ENCODE data around the gene CAPRIN1.

Gene CAPRIN1

DNA sequence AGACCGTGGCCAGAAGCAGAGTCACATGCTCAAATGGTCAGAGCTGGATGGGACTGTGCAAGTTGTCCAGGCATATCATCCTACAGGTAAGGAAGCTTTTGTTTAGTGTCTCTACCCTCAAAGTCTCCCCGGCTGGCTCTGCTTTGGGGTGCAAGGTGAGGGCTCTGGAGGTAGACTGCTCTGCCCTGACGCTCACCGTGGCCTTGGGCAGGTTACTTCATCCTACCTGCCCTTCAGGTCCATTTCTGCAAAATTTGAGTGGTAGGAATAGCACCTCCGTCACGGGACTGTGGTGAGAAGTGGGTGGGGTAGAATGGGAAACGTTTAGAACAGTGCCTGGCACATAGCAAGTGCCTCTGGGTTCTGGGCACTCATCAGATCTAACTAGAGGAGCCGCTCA lies 96.0 kb downstream of the CAPRIN1 start:
- DNase-seq: no peak

DNA sequence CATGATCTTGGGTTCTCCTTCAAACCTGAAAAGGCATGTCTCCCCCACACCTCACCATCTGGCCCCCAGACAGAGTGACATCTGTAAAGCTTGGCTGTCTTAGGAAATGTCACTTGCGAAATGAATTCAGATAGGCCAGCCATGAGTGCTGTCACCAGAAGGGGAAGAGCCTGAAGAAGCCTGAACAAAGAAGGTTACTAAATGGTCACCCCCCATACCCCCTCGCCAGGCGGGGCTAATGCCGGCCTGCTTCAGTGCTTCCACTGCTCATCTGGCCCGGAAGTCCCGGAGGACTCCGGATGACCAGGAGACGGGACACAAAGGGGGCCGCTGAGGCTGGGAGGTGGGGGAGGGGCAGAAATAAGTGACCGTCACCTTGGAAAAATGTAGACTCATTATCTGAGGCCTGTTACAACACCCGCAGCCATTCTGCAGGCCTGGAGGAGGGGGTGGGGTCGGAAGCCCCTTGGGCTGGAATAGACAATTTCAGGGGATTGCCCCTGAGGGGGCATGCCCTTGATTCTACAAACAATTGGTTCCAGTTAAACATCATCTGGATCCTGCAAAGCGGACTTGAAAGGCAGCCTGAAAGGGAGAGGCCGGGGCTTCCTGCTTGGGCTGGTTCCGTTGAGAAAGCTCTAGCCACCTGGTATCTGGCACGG lies 97.1 kb downstream of the CAPRIN1 start:
- DNase-seq: peak in 1 of 2 experiments; percentile 12

DNA sequence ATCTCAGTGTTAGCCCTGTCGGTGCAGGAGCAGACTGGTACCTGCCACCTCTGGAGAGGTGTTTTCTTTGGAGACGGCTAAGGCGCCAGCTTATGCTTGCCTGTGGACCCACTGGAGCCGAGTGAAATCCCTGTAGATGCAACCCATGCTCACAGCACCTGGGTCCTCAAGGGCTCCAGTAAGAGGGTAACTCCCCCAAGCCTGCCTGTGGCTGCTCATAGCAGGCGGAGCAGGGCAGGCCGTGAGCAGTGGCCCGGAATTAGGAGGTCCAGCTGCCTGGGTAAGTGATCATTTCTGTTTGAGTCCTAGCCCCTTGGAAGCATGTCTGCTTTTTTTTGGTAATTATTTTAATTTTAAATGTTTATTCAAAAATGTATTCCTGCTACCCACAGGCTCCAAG lies 97.7 kb downstream of the CAPRIN1 start:
- DNase-seq: no peak

DNA sequence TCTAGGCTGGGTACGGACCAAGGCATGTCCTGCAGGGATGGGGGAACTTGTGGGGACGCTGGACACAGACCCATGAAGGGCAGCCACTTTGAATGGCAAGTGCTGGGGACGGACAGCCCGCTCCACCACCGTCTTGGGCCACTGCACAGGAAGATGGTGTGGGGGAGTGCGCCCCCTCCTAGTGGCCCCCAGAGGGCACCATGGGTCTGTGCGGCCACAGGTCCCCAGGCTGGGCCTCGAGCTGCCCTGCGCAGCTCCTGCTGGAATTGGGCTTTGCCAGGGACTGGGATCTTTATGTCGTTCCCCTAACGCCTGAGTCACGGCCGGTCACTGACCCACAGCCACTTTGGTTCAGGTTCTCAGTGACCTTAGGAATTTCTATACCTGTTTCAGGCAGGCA lies 98.3 kb downstream of the CAPRIN1 start:
- peak in 1 of 2 experiments; percentile 7 for DNase-seq

DNA sequence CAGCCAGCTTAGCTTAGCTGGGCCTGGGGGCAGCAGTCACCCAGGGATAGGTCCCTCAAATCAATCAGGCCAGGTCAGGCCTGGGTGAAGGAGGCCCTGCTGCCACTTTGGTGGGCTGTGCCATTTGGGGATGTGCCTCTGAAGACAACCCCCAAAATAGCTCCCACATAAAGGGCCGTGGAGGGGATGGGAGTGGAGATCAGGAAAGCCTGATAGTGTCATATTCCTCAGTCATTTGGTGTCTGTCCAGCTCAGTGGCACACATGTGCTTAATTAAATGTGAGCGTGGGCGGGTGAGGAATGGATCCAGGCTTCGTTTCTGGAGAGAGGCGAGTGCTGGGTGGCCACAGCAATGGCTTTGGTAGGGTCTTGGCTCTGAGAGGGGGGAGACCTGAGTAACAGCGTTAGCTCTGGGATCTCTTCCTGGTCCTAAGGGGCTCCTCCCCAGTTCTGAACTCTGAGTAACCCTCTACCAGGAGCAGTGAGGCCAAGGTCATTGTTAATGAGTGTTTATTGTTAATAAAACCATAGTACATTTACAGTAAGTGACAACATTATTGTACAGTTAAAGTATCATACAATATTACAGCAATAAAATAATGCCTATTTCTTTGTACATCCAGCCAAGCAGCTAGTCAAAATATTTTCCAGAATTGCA lies 99.1 kb downstream of the CAPRIN1 start:
- no peak for DNase-seq
